ENCODE results near the gene HACD1.

Gene HACD1

GRCh38 chr10:17548162-17548561 is 69.0 kb downstream of the HACD1 start:
- Histone ChIP-seq H4K20me1 (peaks cover 0 to 4% (median 0%) of the 10 kb centered on the region in 11 experiments; a peak in 2 of 22 replicates), H3K27me3 (no peaks in the 10 kb centered on the region), H3K27ac (no peak overlapping the region), H3K4me2 (no peak overlapping the region), H3K4me1 (no peaks in the 10 kb centered on the region), H3K4me3 (no peak overlapping the region), H3K9me3 (replicated peaks in 1 of 11) (peaks cover 0 to 18% (median 11%) of the 10 kb centered on the region in 11 experiments; a peak in 12 of 22 replicates), H3K9ac (no peak overlapping the region), H3K36me3 (no peaks in the 10 kb centered on the region)
- no peak for TF ChIP-seq Cebpa-rat (IDR thresholded peaks at IDR 0.05)

GRCh38 chr10:17547060-17547459 is 70.1 kb downstream of the HACD1 start:
- peaks cover 0 to 4% (median 0%) of the 10 kb centered on the region in 11 experiments; a peak in 2 of 22 replicates for H4K20me1 ChIP-seq
- H3K4me1 ChIP-seq, result no peaks in the 10 kb centered on the region
- H3K9me3 ChIP-seq (replicated peaks in 1 of 11), result peaks cover 0 to 18% (median 11%) of the 10 kb centered on the region in 11 experiments; a peak in 12 of 22 replicates
- no peaks in the 10 kb centered on the region for H3K36me3 ChIP-seq
- H3K4me3 ChIP-seq, result no peak overlapping the region
- no peak overlapping the region for H3K27ac ChIP-seq
- H3K9ac ChIP-seq, result no peak overlapping the region
- no peak overlapping the region for H3K4me2 ChIP-seq
- H3K27me3 ChIP-seq, result no peaks in the 10 kb centered on the region
- no peak for TF ChIP-seq Cebpa-rat (IDR thresholded peaks at IDR 0.05)

GRCh38 chr10:17544465-17544864 is 72.7 kb downstream of the HACD1 start:
- Histone ChIP-seq H3K4me3 (no peak overlapping the region), H4K20me1 (peaks cover 0 to 4% (median 0%) of the 10 kb centered on the region in 11 experiments; a peak in 2 of 22 replicates), H3K27ac (no peak overlapping the region), H3K4me1 (no peaks in the 10 kb centered on the region), H3K36me3 (no peaks in the 10 kb centered on the region), H3K4me2 (no peak overlapping the region), H3K9ac (no peak overlapping the region), H3K9me3 (replicated peaks in 1 of 11) (peaks cover 5 to 24% (median 17%) of the 10 kb centered on the region in 11 experiments), H3K27me3 (no peaks in the 10 kb centered on the region)
- no peak for TF ChIP-seq Cebpa-rat (IDR thresholded peaks at IDR 0.05)
